GM13976 (cell line): ENCODE measurements around the gene SHISA9.
"Not testable (repeated sequence)": the region's sequence is repeated elsewhere in the genome, so short reads cannot be mapped to it uniquely, and the experiment has no call there.

ENCODE experiments used
- DNase-seq: peaks from one replicate; pipeline ENCODE4 v3.0.0; 2012; ENCODE audit warnings: low spot score
- in situ Hi-C: fragments of 300-500 bp; cut with MboI; formaldehyde crosslinking; loops from one replicate; pipeline ENCODE4 v1.12.0; 2022; ENCODE audit warnings: low sequenced_read_pairs, mixed read lengths, inconsistent platforms; ENCODE audit not compliant: unreplicated experiment
- TF ChIP-seq, protein P1 (sequence below): IDR thresholded peaks from 2 replicates; pipeline ENCODE4 v1.5.1; 2012; ENCODE audit warnings: borderline replicate concordance, mild to moderate bottlenecking; ENCODE audit not compliant: insufficient read depth; ENCODE audit errors: extremely low read depth, missing control alignments, control extremely low read depth

SHISA9 gene

DNA sequence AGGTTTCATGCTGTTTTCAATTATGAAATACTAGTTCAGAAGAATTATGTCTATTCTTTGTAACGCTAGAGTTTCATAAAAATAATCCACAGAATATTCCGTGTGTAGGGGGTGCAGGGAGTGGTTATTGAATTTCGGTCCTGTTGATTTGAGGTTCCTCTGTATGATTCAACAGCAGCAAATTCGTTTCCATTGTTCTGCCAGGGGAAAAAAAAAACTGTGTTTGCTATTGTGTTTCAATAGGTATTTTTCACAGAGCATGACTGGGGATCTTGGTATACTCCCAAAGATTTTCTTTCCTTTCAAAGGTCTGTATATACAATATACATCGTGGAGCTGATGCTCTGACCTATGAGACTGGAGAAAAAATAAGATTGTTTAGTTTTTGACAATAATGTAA is 15.8 kb downstream of the SHISA9 start:
- in situ Hi-C loops: no loop called here
- TF ChIP-seq, protein P1, sequence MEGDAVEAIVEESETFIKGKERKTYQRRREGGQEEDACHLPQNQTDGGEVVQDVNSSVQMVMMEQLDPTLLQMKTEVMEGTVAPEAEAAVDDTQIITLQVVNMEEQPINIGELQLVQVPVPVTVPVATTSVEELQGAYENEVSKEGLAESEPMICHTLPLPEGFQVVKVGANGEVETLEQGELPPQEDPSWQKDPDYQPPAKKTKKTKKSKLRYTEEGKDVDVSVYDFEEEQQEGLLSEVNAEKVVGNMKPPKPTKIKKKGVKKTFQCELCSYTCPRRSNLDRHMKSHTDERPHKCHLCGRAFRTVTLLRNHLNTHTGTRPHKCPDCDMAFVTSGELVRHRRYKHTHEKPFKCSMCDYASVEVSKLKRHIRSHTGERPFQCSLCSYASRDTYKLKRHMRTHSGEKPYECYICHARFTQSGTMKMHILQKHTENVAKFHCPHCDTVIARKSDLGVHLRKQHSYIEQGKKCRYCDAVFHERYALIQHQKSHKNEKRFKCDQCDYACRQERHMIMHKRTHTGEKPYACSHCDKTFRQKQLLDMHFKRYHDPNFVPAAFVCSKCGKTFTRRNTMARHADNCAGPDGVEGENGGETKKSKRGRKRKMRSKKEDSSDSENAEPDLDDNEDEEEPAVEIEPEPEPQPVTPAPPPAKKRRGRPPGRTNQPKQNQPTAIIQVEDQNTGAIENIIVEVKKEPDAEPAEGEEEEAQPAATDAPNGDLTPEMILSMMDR: no peak
- no peak for DNase-seq

DNA sequence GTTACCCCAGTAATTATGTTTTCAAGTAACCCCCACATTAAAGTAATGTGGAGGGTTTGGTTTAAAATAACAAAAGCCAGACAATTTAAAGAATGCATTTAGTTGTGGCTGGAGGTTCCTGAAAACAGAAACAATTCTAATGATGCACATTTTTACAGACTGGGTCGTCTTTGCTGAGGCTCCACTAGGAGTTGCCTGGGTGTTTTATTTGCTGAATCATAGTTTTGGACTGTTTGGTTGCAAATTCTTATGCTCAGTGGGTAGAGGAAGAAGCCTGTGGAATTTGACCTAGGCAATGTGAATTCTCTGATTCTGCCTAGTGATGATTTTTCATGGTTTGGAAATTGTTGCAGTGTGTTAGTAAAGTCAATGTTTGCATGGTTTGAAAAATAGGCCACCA is 16.3 kb downstream of the SHISA9 start:
- in situ Hi-C loops: no loop called here
- TF ChIP-seq, protein P1: no peak
- DNase-seq: no peak

DNA sequence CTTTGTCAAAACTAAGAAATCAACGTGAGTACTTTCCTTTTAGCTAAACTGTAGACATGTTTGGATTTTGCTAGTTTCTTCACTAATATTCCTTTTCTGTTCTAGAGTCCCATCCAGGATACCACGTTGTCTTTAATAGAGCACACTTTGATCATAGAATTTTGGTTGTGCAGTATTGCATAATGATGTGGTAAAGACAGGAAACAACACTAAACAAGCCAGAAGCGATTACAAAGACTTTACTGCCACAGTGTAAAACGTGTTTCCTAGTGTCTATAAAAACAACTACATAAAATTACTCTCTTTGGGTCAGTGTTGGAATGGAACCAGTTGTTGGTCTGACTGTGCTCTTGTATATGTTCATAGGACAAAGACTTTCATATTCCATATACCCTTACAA is 19.3 kb downstream of the SHISA9 start:
- TF ChIP-seq, protein P1: no peak
- in situ Hi-C loops: no loop called here
- no peak for DNase-seq

DNA sequence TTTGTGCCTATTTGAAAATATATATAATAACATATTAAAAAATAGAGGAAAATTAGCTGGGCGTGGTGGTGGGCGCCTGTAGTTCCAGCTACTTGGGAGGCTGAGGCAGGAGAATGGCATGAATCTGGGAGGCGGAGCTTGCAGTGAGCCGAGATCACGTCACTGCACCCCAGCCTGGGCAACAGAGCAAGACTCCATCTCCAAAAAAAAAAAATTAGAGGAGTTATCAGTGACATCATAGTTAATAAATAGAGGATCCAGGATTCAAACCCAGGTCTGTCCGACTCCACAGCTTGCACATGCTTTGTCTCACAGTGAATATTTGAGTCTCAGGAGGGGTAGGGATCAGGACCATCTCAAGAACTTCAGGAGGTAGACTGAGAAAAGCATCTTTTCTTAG is 22.2 kb downstream of the SHISA9 start:
- DNase-seq, in situ Hi-C loops: not testable (repeated sequence)

DNA sequence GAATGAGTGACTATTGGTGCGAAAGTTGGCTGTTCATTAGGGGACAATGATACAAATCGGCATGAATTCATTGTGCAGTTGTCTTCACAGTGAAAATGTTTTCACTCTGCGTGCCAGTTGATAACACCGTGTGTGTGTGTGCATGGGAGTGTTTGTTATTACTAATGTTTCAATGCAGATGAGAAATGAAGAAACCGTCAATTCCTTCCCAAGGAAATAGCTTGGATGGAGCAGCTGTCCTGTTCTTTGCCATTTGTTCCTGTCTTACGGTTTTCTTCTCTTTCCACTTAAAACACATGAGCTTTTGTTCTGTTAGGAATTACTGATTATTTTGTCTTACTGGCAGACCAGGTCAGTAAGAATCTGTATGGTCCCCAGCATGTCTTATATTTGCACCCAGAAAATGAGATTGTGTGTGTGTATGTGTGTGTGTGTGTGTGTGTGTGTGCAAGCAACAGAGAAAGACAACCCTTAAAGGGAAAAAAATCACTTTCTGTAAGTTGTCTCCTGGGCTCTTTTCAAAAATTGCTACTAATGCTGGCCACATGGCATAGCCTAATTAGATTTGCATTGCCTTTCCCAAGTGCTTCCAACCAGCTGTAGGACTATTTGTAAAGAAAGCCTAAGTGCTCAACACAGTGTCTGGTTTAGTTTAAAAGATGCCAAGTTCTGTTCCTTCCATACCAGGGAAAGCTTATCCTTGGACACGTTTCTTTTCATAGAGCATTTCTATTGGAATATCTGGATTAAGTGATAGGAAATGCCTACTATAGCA is 23.8 kb downstream of the SHISA9 start:
- DNase-seq: no peak
- TF ChIP-seq, protein P1: no peak
- in situ Hi-C loops: no loop called here

DNA sequence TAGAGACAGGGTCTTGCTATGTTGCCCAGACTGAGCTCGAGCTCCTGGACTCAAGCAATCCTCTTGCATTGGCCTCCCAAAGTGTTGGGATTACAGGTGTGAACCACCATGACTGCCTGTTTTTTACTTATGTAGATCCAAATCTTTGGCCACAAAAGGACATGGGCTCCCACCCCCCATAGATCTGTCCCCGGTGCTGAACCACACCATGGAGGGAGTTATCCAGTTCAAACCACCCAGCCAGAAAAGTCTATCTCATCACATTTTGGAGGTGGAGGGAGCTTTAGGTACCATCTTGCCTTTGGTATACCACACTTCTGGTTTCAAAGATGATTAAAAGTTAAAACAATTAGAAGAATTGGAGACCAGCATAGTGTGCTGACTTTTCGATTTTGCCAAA is 26.2 kb downstream of the SHISA9 start:
- in situ Hi-C loops: no loop called here
- no peak for DNase-seq
- TF ChIP-seq, protein P1: no peak

DNA sequence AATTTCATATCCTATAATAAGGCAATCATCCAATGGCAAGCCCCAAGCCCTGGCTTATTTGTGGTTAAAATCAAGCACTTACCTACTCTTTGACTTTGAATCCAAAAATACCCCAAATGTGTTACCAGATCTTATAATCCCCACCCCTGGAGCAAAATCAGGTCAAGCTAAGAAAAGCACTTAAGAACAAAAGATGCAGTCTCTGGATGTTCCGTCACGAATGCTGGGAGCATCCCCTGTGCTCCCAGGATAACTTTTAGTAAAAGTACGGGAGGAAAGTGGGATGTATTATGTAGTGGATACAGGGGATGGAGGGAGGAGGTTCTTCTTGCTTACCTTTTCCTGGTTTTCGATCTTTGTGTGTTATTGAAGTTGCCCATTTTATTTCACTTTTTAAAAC is 29.5 kb downstream of the SHISA9 start:
- TF ChIP-seq, protein P1: no peak
- DNase-seq: no peak
- in situ Hi-C loops: no loop called here
